Measurements from ENCODE around the gene OXSR1.

OXSR1 gene

DNA sequence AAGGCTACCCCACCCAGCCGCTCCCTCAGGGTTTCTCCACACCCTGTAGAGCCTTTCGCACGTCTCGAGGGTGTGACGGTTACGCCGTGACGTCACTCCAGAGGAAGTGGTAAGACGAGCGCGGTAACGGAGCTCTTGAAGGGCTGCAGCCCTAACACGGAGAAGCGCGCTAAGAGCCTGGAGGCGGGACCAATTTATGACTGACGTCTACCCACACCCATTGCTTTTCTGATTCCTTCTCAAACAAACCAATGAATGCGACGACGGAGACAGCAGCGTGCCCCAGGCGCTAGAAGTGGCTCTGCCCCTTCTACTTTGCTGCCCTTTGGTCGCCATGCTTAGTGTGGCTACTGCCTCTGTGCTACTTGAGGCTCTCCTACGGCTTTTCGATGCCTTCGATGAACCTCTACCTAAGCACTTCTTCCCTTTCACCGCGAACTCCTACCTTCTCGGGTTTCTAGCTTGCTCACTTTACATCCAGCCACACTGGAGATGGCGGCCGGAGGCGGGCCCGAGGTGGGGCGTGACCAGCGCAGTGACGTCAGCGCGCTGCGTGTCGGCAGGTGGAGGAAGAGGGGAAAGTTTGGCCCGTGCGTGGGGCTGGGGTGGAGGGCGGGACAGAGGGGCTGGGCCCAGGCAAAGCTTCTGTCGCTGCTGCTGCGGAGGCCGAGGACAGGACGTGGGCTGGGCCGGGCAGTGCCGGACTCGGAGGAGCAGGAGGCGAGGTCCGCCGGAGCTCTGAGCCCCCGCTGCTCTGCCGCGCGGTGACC is at the start of gene OXSR1:
TSS of gene OXSR1 (plus strand) at position 586 of the 770 bp plus-strand sequence. CDS start 340 bp downstream, outside the sequence.
- DNase-seq = peak; percentile 99

DNA sequence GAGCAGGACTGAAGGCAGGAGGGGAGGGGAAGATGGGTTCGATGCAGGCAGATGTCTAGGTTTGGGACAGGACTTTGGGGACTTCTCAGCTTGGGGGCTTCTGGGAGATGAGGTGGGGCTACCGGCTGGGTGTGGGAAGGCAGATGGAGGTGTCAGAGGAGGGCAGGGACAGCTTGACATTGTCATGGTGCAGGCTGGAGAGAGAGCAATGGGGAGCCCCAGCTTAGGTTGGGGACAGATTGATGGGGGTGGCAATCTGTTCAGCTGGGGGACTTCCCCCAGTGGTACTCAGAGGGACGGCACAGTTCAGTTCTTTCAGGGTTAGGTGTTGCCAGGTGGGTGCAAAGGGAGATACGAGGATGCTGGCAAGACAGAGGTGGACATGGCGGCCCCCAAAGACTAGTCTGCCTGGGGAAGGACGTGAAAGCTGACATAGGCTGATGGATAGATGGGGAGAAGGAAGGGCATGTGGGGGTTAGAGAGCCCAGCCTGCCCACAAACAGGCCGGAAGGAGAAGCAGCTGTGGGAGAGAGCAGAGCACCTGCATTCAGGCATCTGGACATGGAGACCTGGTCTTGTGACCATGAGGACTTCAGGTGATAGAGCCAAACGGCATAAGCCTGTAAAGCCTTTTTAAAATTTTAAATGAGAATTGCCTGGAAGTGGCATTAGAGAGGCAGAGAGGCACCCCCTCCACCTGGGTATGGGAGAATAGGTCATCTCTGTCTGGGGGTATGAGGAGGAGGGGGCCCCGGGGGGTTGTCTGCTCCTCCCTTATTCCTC is 49.5 kb upstream of the OXSR1 start:
- no peak for DNase-seq

DNA sequence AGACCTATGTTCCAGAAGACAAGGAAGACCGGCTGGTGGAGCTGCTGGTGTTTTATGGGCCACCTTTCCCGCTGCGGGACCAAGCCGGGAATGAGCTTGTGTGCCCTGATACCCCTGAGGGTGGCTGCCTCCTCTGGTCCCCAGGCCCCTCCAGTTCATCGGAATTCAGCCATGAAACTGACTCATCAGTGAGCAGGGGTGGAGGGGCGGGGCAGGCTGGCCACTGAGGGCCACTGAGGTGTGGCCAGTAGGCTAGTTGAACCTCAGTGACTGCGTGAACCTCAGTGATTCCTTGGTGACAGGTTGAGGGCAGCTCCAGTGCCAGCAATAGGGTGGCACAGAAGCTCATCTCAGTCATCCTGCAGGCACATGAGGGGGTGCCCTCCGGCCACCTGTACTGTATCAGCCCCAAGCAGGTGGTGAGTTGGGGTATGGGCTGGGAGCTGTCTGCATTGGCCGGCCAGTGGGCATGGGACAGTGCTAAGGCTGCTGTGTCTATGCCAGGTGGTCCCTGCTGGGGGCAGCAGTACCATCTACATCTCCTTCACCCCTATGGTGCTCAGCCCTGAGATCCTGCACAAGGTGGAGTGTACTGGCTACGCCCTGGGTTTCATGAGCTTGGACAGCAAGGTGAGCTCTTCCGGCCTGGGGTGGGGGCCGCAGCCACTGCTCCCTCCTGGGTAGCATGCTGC is 48.7 kb upstream of the OXSR1 start:
- DNase-seq = no peak

DNA sequence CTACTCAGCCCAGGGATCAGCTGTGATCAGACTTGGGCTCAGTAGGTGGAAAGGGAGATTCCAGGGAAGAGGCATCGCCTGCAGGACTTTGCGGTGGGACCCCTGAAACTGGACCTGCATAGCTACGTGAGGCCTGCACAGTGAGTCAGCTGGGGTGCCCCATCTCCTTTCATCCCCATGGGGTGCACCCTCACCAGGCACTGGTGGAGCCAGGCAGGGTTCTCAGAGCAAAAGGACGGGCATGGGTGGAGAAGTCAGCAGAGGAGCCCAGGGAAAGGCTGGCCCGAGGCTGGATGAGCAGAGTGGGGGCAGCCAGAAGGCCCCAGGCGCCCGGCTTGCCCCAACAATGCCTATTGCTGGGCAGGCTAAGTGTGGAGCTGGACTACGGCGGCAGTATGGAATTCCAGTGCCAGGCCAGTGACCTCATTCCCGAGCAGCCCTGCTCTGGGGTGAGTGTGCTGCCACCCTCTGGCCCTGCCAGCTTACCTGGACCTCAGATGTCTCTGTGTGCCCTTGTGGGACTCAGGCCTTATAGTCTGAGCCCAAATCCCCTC is 48.1 kb upstream of the OXSR1 start:
- no peak for DNase-seq

DNA sequence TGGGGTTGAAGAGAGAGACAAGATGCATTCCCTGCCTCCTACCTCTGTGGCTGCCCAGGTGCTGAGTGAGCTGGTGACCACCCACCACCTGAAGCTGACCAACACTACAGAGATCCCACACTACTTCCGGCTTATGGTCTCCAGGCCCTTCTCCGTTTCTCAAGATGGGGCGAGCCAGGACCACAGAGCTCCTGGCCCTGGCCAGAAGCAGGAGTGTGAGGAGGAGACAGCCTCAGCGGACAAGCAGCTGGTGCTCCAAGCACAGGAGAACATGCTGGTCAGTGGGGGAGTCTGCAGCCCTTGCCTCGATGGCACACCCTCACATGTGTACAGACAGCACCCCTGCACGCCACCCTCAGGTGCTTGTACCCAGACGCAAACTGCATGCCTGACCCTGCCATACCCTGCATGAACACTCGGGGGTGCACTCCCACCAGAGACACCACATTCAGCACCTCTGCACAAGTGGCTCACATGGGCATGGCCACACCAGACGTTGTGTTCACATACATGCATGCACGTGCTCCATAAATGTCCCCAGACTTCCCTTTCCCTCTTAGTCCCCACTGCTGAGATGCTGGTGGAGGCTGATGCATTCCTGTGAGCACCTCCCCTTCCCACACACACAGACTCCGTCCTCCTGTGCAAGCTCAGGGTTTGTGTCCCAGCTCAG is 47.5 kb upstream of the OXSR1 start:
- peak; percentile 53 for DNase-seq

DNA sequence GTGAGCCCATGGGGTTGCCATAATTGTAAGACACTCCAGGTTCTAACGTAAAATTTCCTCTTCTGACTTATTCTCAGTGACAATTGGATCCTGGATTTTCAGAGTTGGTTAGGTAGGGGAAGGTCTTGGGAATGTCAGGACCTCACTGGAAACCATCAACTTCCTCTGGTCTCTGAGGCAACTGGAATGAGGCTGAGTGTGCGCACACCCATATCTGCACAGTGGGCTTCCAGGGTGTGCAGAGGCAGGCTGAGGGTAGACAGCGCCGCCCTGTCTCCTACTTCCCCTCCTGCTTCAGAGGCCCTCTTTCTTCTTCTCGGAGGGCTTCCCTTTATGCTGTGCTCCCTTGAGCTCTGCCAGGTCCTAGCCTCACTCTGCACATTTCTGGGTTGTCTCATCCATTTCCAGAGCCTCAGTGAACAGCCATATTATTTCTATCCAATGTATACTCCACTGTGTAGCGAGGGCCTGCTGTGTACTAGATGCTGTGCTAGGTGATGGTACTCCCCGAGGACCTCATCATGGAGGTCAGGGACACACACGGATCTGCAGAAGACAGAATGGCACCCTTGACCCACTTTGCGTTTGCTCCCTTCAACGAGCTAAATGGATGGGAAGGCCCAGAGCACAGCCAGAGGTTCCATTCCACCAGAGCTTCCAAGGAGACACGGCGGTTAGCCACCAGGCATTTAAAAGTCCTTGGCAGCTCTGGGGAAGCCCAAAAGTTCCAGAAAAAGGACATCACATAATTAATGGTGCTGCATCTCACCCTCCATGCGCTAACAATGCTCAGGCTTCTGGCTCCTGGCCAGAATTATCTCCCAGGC is 46.7 kb upstream of the OXSR1 start:
- DNase-seq = no peak

DNA sequence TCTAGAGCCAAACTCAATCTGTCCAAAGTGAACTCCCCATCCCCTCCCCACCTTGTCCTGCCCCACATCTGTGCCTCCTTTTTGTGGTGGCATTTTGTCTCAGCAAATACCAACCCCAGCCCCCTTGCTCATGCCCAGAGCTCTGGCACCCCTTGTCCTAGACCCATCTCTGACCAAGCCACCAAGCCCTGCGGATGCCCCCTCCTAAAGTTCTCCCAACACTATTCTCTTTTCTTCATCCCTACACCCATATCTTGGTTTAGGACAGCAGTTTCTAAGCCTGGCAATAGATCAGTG is 46.1 kb upstream of the OXSR1 start:
- no peak for DNase-seq

DNA sequence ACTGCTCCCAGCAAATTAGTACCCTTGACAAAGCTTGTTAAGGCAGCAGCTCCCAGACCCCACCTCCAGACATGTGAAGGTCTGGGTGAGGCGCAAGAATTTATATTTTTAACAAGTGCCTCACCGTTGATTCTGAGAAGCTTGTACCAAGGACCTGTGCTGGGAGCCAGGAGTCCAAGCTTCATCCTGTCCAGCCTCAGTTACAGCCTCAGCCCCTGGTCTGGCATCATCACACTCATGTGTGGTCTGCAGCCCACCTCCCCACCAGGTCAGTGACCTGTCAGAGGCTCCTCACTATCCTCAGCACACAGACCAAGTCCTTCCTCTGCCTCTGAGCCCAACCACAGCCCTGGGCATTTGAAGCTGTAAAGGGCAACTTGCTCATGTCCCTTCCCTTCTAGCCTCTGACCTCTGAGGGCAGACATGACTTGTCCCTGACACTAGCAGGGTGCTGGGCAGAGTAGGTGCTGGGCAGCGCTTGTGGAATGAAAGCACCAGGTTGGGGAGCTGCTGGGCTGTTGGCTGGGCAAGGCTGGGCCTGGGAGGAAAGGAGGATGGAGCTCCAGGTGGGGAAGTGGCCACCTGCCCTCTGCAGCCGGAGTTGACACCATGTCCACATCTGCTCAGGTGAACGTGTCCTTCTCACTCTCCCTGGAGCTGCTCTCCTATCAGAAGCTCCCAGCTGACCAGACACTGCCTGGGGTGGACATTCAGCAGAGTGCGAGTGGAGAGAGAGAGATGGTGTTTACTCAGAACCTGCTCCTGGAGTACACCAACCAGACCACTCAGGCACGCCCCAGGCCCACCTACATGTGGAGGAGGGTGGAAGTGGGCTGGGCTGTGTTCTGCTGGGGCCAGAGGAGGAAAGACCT is 45.3 kb upstream of the OXSR1 start:
- DNase-seq = no peak

DNA sequence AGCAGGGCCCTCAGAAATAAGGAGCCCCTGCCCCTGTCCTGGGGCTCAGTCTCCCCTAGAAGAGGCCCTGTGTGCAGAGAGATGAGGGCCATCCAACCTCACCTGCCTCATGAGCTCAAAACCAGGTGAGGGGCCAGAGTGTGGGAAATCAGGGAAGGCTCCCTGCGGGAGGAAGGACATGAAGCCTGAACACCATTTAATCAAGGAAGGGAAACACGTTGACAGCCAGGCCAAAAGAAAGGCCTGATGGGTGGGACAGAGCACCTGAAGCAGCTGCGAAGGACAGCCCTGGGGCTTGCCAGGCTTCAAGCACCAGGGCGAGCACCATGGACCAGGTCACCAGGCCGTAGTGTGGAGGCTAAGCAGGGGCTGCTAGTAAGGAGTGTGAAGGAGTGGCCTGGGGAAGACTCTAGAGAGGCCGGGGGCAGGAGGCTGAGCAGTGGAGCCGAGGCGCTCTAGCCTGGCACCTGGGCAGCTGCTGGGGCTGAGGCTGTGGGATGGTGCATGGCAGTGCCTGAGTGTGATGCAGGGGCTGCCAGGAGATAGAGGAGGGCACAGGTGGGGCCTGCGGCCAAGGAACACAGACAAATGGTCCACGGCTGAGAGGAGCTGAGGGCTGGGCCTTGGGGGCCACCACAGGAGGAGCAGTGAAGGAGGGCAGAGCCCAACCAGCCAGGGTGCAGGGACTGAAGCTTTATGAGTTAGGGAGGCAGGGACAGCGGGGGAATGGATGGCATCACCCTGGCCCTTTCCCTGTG is 44.5 kb upstream of the OXSR1 start:
- DNase-seq = no peak

DNA sequence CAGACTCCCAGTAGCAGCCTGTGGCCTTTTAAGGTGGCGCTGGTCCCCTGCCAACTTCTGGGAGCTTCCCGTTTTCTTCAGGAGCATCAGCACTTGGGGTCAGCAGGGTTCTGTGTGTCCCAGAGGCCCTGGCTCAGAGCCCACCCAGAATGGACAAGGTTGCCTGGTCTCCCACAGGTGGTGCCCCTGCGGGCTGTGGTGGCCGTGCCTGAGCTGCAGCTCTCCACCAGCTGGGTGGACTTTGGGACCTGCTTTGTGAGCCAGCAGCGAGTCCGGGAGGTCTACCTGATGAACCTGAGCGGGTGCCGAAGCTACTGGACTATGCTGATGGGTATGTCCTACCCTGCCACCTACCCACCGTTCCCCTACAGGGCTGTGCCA is 43.9 kb upstream of the OXSR1 start:
- DNase-seq = no peak

DNA sequence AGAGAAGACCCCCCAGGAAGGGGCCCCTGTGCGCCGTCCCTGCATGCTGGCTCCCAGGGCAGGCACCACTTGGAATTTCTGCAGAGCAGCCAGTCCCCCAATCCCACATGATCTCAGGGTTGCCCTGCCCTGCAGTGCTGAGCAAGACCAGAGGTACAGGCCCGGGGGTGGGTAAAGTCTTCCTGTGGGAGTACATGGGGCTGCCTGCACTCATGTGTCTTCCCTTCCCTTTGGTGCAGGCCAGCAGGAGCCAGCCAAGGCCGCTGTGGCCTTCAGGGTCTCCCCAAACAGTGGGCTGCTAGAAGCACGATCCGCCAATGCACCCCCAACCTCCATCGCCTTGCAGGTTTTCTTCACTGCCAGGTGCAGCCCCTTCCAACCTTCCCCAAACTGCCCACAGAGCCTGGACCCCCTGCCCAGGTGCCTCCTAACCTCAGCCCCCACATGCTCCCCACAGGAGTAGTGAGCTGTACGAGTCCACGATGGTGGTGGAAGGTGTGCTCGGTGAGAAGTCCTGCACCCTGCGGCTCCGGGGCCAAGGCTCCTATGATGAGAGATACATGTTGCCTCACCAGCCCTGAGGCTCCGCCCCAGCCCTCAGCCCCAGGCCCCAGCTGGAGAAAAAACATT is 43.4 kb upstream of the OXSR1 start:
- DNase-seq = no peak

DNA sequence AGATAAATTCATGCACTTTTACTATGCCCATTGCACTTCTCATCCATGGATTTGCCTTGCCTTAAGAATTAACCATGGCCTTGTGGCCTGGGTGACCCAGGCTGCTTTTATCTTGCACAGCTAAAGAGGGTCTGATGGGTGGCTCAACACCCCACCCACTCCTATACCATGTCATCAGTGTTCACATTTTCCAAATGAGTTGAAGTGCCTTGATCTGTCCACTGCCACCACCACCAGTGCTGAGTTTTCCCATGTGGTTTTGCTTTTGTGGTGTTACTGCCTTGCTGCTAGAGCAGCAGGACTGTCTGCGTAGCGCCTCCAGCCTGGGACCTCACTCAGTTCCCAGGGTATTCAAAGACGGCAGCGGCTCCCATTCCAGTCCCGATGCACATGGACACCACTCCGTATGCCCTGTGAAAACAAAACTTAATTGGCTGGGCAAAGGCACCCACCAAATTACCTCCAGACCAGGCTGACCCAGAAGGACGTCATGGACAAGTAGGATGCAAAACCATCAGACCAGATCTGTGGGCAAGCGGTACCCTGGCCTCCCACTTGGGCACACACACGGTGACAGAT is 42.5 kb upstream of the OXSR1 start:
- DNase-seq = no peak

DNA sequence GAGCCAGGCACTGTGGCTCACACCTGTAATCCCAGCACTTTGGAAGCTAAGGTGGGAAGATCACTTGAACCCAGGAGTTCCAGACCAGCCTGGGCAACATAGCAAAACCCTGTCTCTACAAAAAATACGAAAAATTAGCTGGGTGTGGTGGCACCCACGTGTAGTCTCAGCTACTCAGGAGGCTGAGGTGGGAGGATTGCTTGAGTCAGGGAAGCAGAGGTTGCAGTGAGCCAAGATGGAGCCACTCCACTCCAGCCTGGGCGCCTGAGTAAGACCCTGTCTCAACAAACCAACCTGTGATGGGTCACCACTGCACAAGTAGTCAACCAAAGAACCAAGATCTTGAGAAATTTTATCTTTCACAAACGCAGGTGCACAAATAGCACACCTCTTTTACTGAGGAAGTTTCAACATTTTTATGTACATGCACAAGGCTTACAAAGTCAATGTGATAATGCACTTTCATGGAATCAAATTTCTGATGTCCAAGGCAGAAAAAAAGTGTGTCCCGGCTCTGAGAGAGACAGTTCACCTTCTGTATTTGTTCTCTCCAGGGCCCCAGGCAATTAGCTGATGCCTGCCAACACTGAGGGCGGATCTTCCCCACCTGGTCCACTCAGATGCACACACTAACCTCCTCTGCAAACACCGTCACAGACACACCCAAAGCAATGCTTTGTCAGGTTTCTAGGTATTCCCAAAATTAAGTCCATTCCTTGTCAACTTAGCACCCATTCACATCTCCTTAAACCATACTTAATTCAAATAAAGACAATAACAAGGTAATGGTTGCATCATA is 40.8 kb upstream of the OXSR1 start:
- no peak for DNase-seq

DNA sequence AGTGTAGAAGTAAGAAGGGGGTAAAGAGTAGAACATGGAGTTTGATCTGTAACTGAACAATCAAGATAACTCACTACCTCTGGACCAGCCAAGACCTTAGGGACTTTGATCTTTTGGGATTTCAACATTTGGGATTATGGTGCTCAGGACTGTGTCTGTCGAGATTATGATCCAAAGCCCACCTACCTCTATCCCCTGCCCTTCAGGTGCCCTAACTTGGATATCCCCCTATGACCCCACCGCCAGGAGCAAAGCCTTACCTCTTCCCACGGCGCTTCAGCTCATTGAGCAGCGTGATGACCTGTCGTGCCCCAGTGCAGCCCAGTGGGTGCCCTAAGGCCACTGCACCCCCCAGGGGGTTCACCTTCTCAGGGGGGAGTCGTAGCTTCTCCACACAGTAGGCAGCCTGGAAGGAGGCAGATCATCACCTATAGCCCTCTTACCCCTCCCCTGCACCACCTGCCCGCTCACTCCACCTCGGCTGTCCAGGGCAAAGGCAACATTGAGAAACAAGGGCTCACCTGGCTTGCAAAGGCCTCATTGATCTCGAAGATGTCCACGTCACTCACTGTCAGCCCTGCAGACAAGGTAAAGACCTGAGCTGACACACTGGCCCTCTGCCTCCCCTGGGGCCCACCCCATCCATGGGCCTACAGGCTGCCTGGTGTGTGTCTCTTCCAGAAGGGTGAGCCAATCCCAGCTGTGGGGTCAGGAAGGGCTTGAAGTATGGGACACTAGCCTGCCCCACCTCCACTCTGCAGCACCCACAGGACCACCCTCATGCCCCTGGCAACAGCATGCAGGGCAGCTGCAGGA is 39.8 kb upstream of the OXSR1 start:
- no peak for DNase-seq

DNA sequence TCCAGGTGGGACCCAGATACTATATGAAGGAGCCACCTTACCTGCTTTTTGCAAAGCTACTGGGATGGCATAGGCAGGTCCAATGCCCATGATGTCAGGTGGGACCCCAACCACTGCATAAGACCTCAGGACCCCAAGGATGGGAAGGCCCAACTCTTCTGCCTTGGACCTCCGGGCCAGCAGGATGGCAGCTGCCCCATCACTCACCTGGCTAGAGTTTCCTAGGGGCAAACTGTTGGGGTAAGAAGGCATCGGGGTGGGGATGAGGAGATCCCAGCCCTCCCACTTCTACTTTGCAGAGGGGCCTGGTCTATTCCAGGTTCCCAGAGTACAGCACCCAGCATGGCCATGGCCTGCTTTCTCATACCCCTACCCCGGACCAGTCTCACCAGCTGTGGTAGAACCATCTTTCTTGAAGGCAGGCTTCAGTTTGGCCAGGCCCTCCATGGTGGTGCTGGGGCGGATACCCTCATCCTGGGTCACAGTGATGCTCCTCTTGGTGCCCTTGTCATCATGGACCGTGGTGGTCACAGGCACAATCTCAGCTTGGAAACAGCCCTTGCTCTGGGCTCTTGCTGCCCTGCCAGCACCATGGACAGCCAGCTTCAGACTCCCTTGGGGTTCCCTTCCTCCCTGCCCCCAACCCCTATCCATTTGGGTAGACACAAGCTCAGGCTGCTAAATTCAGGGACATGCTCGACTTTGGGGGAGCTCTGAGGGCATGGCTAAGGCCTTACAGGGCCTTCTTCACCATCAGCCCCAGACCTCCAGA is 39.0 kb upstream of the OXSR1 start:
- no peak for DNase-seq

DNA sequence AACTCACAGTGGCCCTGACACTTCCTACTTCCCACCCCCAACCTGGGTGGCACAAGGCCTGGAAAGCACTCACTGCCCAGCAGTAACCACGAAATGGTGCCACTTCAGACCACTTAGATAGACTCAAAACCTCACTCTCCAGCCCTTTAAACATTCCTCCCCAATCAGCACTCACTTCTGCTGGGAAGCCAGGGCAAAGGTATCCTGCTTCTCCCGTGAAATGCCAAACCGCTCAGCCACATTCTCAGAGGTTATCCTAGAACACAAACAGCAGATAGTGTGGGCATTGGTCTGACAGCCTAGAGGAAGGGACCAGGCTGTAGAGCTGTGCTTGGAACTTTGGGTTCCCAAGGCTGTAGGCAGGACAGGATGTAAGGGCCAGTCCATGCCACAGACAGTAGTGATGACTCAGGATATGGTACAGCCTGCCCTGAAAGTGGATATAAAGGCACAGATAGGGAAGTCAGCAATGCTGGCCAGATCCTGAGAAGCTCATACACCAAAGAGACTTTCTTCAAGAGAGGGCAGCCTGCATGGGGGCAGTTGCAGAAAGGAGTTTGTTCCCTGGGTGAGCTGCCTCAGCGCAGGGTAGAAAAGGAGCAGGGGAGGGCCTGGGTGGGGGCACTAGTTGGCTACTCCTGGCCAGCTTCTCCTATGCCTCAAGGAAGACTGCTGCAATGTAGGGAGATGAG is 37.6 kb upstream of the OXSR1 start:
- DNase-seq = no peak

Measured in NCI-H82 (cell line).